Activated CD4-positive, alpha-beta T cell treated with anti-CD3 and anti-CD28 coated beads, Interleukin-2, Interleukin-4, amounts not matched to agents 100 ng/mL and 50 ng/mL, durations not matched to agents 16 hours and 8 hours (primary cell): ENCODE results near the gene RREB1.

Experiments
- DNase-seq: peaks from one replicate; pipeline ENCODE4 v3.0.0-alpha.2; 2020; ENCODE audit warnings: low spot score

RREB1 gene

DNA sequence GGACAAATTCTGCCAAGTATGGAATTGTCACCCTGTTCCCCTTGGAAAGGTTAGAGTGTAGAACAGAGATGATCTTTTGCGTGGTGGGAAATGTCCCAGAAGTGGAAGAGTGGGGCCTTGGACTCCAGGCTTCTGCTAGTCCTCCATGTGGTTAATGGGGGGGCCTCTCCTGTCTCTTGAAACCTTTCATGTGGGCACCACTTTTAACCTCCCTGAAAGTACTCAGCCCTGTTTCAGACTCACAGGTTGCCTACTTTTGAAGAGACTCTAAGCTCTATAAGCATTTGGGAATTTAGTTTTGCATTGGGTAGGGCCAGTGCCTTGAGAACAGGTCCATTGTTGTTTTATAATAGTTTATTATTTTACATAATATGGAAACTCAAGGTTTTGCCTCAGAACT, 17.5 kb downstream of the RREB1 start:
- DNase-seq: no peak

DNA sequence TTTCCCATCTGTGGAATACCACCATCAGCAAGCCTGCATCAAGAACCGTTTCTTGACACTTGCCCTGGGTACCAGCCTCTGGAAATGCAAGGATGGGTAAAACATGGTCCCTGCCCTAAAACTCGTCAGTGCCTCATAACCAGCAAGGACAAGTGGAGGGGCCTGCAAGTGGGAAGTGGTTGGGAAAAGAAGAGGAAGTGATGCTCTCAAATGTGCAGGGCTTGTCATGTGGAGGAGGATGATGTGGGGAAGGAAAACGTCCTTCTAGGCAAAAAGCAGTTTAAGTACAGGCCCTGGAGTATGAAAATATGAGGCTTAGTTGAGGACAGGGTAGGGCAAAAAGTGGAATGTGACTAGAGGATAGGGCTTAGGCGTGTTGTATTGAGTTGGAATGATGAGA, 19.0 kb downstream of the RREB1 start:
- no peak for DNase-seq

DNA sequence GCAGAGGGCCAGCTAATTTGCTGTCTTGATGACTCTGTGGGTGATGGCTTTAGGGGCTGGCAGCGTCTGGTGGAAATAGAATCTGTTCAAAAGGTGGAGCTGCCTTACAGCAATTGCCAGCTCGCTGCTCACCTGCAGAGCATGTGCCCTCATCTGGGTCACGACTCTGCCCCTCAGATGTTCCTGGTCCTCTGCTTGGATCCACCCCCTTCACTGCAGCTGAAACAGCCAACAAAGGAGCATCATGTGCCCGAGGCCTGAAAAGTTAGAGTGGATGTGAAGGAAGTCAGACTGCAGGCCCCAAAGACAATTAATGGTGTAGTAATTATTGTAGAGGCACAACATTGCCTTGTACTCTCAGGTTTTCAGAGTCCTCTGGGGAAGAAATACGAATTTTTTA, 19.9 kb downstream of the RREB1 start:
- DNase-seq: no peak

DNA sequence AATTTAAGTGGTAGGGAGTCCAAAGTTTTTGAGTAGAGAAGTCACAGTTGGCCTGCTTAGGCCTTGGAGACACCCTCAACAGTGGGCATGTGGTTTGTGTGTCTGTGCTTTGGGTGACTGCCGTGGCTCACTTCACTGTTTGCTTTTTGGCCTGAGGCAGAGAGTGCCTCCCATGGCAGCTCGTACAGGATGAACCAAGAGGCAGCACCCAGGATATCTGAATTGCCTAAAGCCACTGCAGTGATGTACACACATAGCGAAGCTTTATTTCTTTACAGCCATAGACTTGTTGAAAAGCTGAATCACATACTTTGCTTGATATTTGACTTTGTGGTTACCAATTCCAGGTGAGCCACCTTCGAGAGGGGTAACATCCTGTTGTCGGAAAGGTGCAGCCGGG, 21.6 kb downstream of the RREB1 start:
- no peak for DNase-seq

DNA sequence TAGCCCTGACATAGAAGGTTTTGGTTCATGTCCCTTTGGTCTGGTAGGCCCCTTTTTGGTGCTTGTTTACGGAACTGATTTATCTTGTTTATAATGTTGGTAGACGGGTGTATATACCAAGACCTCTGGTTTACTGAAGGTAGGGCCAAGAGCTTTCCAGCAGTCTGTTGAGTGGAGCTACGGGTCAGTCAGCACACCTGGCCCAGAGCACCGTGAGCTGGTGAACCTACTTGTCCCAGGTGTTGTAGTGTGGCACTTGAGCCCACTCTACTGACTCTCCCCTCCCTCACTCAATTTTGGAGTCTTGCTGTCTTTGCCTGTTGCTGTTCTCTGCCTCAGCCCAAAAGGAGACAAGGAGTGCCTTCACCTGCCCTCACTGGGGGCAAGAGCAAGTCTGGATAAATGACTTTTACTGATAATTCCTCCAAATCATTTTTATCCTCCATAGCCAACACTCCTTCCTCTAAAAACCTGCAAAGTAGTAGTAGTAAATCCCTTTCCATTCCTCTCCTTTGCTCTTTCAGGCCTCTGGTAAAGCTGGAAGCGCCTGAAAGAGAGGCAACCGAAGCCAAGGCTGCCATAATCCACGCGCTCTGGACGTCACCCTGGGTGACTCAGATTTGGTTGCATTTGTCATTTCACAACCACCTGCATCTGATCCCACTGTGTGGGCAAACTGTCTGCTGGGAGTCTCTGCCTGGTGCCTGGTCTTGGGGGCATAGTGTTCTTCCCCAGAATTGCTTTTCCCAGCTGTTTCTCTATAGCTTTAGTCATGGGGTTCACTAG, 22.2 kb downstream of the RREB1 start:
- peak; percentile 68 for DNase-seq

DNA sequence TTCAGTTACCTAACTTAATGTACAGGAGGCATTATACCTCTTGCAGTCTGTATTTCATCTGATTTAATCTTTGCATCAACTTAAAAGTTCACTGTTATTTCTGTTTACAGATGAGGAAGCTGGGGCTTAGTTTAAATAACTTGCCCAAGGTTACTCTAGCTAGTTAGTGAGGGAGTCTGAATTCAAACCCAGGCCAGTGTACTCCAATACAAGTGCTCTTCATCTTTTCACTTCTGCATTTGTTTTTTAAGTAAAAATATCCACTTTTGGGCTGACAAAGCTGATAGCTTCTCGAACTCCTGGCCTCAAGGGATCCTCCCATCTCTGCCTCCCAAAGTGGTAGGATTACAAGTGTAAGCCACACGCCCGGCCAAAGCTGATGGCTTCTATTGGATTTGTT, 23.6 kb downstream of the RREB1 start:
- no peak for DNase-seq

DNA sequence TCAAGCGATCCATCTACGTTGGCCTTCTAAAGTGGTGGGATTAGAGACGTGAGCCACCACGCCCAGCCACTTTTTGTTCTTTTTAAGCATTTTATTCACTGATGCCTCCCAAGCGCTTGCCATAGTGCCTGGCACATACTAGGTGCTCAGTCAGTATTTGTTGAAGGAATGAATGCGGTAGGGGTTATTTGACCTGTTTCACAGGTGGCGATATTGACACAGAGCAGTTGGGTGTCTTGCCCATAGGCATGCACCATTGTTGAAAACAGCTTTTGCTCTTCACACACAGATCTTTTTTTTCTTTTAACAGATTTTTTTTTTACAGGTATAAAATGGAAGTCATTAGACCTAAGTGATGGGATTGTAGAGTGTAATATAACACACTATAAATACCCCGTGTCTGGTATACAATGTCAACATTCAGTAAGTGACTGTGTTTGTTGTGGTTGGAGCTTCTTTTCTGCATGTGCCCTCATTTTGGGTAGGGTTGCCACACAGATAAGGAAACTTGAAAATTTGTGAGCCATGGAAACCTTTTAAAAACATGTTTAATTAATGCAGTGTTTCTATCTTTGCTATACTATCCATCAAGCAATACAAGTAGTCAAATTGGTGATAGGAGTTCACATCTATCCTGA, 24.8 kb downstream of the RREB1 start:
- no peak for DNase-seq

DNA sequence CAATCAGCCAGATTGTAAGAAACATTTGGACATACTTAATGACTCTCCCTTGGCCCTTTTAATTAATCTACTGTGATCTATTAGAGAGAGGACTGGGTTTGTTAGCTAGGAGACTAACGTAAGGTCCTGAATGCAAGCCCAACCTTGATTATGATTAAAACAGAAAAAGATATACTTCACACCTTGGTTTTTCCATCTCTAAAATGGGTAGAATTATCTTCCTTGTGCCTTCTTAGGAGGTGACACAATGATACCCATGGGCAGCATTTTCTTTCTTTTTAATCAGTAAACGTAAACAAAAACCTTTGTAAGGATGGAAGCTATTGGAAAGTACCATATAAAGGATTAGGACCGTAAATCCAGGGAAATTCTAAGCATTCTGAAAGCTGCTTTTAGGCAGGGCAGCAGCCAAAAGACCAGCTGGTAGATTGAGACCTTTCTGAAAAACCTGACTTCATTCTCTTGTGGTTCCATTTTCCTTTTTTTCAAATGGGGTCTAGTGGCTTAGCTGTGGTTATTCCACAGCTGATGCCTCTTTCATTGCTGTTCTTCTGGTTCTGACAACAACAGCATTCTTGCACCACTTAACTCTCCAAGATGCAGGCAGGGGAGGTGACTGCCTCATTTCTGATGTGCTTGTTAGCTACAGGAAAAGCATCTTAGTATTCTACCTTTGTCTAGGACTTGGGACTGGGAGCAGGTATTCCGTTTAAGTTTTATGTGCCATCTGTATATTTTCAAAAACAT, 27.4 kb downstream of the RREB1 start:
- DNase-seq: no peak

DNA sequence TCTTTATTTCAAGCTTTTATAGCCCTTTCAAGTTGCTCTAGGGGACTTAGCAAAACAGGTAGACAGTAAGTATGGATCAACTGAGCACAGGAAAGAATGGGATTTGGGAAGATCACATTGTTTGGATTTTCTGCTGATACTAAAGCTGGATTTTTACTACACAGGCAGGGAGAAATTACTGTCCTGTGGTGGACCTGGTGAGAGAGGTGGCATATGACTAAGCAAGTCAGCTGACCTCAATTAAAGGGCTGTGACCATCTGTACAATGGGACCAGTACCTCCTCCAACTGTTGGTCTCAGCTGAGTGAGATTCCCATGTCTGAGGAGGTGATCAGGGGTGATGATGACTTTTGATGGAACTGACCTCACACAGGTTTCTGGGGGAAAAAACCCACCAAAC, 28.0 kb downstream of the RREB1 start:
- no peak for DNase-seq

DNA sequence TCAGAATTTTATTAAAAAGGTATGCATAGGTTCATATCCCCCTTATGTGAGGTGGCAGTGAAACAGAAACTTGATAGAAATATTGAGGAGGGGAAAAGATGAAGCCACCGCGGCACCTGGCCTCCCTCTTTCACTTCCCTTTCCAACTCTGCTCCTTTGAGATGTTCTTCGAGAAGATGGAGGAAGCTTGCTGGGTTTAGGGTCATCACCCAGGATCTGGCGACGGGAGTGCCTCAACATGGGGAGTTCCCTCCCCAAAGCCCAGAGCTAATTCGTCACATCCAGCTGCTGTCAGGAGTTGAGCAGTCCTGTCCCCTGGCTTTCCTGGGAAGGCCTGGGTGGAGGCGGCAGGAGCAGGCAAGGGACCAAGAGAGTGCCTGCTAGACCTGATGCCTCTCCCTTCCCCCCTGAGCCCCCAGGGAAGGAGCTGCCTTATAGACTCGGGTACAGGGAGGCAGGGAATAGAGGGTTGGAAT, 29.1 kb downstream of the RREB1 start:
- DNase-seq: no peak

DNA sequence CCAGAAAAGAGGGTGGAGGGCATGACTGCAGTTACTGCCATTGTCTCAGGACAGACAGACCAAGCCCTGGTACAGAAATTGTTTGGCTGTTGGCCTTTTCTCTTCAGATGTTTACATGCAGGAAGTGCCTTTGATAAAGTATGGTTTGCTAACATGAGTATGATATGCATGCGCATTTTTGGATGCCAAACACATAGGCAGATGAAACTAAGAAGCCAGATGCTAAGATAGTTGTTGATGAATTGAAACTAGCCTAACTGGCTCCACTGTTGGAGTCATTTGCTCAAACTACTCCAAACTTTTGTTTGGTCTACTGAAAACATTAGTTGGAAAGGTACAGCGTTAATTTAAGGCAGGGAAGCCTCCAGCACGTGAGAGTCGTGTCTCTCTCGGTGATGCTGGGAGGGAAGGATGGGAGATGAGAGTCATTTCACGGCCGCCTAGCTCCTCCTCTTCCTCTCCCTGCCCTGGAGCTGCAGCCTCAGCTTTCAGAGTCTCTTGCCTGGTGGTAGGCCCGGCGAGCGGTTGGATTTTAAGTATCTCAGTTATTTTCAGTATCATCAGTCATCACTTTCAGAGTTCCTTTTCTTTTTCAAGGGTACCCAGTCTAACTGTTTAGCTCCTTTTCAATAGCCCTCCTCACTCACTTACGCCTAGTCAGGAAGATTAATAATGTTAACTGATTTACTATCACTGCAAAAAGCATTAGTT, 29.7 kb downstream of the RREB1 start:
- DNase-seq: peak; percentile 87

DNA sequence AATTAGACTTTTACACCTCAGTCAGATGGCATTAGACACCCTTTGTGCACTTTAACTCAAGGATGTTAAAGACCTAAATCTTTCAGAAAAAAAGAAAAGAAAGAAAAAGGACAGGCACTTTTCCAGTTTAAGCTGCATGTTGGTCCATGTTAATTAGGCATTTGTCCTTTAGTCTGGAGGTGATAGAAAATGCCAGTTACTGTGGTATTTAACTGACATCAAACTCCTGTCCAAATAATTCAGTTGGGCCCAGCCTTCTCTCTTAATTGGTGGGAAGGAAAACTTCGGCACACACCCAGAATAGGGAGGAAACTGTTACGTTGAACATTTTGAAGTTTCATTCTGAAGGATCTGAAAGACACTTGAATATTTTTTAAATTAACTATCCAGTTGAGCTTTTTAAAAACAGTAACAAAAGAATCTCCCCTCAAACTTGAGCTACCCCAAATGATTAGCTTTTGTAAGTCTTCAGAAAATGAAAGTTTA, 30.3 kb downstream of the RREB1 start:
- DNase-seq: no peak

DNA sequence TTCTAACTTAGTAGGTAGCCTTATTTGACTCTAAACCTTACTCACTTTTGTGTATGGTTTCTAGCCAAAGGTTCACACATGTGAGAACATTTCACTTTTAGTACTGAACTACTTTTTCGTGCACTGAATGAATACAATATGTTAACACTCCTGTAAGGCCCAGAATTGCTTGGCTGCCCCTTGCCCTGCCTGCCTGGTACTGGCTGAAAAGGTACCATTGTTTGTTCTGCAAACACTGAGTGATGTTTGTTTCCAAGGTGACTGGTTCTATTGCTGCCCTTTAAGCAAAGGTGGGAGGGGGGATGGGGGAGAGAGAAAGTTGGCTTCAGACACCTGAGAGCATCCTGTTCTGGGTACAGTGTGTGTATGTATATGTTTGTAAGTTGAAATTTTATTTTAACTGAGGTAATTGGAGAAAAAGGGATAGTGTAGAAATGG, 31.2 kb downstream of the RREB1 start:
- no peak for DNase-seq

DNA sequence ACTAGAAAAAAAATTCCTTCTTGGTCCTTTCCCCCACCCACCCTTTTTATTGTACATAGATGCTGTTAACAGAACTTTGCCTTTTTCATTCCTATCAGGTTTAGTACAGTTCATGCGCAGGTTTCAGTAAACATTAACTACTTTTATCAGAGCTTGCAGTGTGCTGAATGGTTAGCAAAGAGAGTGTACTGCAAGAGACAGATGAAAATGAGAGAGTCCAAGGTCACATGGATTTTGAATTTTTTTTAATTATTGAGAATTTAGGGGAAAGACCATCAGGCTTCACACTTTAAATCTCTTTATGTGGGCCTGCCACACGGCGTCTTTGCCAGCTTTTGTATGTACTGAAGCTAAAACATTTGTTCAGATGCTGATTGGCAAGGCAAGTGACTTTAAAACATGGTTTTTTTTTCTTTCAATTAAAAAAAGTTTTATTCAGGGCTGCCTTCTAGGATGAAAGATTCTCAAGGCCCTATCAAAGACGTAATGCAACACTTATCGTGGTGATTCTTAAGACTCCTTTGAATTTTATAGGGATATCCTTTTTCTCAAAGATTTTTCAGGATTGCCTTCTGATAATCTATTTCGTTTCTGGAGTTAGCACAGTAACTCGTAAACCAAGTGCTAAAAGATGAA, 32.2 kb downstream of the RREB1 start:
- DNase-seq: no peak

DNA sequence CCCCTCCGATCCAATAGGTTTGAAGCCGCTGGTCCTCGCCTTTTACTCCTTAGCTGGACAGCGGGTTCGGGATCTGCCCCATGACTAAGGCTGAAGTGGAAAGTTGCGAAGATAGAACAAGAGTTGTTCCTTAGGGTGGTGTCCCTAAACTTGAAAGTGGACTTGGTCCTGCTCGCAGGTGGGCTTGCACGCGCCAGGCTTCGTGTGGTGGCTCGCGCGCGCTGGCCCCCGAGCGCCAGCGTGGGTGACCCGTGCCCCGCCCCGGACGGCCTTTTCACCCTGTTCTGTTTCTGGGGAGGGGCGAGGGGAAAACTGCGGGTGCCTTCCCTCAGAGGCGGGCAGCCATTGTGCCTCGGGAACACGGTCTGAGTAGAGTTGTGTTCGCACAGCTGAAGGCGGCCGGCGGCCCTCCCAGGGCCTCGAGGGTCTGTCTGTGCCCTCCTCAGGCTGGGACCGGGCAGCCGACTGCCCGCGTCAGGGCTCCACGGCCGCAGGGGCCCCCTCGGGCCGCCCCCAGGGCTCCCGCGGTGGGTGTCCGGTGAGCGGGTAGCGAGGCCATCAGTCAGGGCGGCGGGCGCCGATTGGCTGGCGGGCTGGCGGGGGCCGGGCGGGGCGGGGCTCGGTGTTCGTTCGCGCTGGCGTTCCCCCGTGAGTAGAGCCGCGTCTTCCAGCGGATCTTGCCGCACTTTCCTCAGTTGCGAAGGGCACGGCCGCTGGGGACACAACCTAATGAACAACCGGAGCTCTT, 33.0 kb downstream of the RREB1 start:
- peak; percentile 81 for DNase-seq

DNA sequence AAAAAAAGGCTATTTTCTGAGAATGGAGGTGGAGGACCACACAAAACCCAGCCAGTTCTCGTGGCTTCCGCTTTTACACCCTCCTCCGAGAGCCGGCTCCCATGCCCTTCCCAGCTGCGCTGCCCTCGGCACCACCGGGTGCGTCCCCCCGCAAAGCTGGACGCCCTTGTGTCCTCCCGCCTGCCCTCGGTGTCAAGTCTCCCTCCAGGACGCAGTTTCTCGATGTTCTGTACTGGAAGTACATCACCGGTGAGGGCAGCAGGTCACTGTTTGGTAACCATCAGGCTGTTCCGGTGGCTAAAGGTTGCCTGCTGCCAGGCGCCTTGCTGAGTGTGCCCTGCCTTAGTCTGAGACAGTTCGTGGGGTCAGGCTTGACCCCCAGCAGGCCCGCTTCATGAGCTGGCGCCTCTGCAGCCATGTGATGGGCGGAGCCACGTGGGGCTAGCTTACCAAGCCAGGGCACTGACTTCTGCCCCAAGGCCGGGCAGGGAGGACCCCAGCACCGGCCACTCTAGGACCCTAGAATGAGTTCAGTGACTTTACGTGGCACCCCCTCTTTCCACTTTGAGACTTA, 34.6 kb downstream of the RREB1 start:
- no peak for DNase-seq

DNA sequence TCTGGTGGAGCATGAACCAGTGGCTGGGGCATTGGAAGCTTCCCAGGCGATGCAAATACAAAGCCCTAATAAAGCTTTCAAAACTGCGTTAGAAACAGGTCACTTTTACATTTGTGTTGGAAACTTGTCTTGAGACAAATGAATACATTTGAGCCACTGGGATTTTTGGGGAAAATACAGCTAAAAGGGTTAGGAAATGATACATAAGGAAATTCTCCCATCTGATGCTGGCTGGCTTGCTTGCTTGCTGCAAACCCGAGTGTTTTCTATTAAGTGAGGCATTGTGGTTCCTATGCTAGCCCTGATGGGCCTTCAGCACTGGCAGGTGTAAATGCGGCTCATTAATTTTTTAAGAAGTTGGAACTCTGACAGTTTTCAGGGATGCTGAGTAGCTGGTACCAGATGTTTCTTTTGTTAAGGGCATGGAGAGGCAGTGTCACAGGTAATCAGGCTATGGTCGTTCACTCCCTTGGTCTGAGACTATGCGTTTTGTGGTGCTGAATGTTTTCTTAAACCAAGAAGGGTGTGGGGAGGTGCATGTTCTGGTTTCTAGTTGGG, 35.2 kb downstream of the RREB1 start:
- no peak for DNase-seq

DNA sequence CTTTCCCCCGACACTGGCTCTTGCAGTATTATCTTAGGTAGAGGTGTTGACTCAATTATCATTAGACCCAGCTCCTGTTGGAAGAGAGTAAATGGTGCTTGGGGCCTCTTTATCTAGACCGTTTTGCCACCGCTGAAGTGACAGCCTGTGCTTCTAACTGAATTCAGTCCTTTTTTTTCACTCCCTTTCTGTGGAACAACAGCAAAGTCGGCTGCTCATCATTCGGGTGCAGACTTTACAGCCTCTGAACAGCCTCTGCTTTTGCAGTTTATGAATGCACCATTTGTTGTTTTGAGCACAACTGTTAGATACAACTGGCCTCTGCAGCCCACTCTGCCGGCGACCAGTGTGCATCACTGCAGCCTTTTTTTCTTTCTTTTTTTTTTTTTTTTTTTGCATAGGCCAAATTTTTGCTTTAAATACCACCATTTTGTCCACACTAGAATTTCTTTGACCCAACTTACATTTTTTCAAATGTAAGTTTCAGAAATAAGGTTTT, 35.8 kb downstream of the RREB1 start:
- no peak for DNase-seq

DNA sequence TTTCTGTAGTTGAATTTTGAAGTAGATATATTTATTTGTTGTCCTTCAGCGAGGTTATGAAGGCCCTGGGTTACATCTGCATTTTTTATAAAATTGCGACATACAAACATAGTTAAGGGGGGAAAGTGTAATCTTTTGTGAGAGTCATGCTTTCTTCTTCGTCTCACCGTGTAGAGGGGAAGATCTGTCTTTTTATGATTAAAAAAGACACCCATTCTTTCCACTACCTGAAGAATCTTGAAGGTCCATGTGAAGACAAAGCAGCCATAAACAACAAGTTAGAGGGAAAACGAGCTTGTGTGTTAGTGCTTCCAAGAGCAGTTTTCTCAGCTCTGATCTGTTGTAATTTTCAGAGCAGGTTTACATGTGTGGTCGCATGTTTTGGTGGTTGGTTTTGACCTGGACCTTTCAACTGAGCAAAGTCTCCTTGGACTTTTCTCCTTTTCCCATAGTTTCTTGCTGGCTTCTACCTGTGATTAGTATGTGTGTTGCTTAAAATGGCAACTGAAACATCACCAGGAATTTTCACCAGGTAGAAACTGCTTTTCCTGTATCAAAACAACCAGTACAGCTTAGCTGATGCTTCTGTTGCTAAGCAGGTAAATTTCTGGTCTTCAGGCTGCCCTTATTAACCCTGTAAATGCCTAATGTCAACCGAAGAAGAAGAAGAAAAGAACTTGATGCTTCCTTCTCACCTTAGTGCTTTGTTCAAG, 37.3 kb downstream of the RREB1 start:
- no peak for DNase-seq

DNA sequence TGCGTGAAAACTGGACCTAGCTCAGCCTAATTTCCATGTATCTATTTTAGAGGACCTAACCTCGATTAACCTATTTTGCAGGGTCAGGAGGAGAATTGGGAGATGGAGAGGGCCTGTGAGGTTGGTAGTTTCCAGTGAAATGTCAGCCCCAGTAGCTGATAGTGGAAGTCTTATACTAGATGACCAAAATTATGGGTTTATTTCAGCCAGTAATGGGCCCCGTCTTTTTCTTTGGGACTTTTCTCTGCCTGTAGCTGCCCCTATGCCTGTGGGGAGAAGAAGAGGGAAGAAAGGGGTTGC, 37.8 kb downstream of the RREB1 start:
- no peak for DNase-seq
